ENCODE data around the gene IFITM5.

- TF ChIP-seq EZH2 (IDR thresholded peaks at IDR 0.05; ENCODE audit: insufficient read depth, poor library complexity, severe bottlenecking) = no peak
- TF ChIP-seq EZH2phosphoT487 (IDR thresholded peaks at IDR 0.05; ENCODE audit: insufficient read depth, low read depth) = no peak
Observed at GRCh38 chr11:327581-327923, 28.2 kb upstream of the IFITM5 start.

Data from GM23248 (cell line).